H9 (cell line): ENCODE results near the gene TREM1. TPM values are rescaled to one million over a fixed set of nuclear protein-coding genes. Genes with fewer than 3 reads are reported as not detected.

Source experiments
- DNase-seq: peaks from one replicate; pipeline ENCODE4 v3.0.0-alpha.2; 2017
- H2AFZ ChIP-seq: one replicate; pipeline ENCODE4 v1.6.1; 2013; ENCODE audit warnings: mild to moderate bottlenecking, low read length, control low read depth, moderate library complexity
- H2AK5ac ChIP-seq: 2 replicates; pipeline ENCODE4 v1.6.1; 2013; ENCODE audit warnings: low read length, control low read depth, mixed read lengths; ENCODE audit not compliant: insufficient read length
- H2BK120ac ChIP-seq: one replicate; pipeline ENCODE4 v1.6.1; 2013; ENCODE audit warnings: low read depth, mild to moderate bottlenecking, low read length, control low read depth, inconsistent platforms; ENCODE audit not compliant: poor library complexity, severe bottlenecking
- H2BK12ac ChIP-seq: 2 replicates; pipeline ENCODE4 v1.6.1; 2013; ENCODE audit warnings: low read length, control low read depth, mixed read lengths, low read depth; ENCODE audit not compliant: insufficient read length
- H2BK15ac ChIP-seq: 2 replicates; pipeline ENCODE4 v1.6.1; 2013; ENCODE audit warnings: low read depth, low read length, control low read depth
- H2BK20ac ChIP-seq: one replicate; pipeline ENCODE4 v1.6.1; 2013; ENCODE audit warnings: low read depth, mild to moderate bottlenecking, low read length, control low read depth, inconsistent platforms; ENCODE audit not compliant: poor library complexity, severe bottlenecking
- H2BK5ac ChIP-seq: 2 replicates; pipeline ENCODE4 v1.6.1; 2013; ENCODE audit warnings: low read length, control low read depth, mixed read lengths; ENCODE audit not compliant: insufficient read length
- H3K14ac ChIP-seq: 2 replicates; pipeline ENCODE4 v1.6.1; 2013; ENCODE audit warnings: low read length, control low read depth; ENCODE audit not compliant: insufficient read depth
- H3K18ac ChIP-seq: 2 replicates; pipeline ENCODE4 v1.6.1; 2013; ENCODE audit warnings: low read depth, mild to moderate bottlenecking, mixed read lengths, low read length, control low read depth; ENCODE audit not compliant: insufficient read length
- H3K23ac ChIP-seq: 2 replicates; pipeline ENCODE4 v1.6.1; 2013; ENCODE audit warnings: low read length, control low read depth, mixed read lengths, low read depth; ENCODE audit not compliant: insufficient read length
- H3K23me2 ChIP-seq: 2 replicates; pipeline ENCODE4 v1.6.1; 2013; ENCODE audit warnings: low read depth, mild to moderate bottlenecking, mixed read lengths, low read length, control low read depth; ENCODE audit not compliant: insufficient read length, poor library complexity, severe bottlenecking
- H3K27ac ChIP-seq: 2 replicates; pipeline ENCODE4 v1.5.1; 2013; ENCODE audit warnings: low read length, control low read depth, mixed read lengths, low read depth; ENCODE audit not compliant: insufficient read length
- H3K27me3 ChIP-seq: 2 replicates; pipeline ENCODE4 v1.6.1; 2013; ENCODE audit warnings: low read length, control low read depth, inconsistent platforms; ENCODE audit not compliant: insufficient read depth
- H3K4ac ChIP-seq: 2 replicates; pipeline ENCODE4 v1.6.1; 2013; ENCODE audit warnings: low read depth, mild to moderate bottlenecking, control low read depth, inconsistent platforms, low read length, moderate library complexity
- H3K4me1 ChIP-seq: 2 replicates; pipeline ENCODE4 v1.6.1; 2013; ENCODE audit warnings: low read length, control low read depth, inconsistent platforms; ENCODE audit not compliant: insufficient read depth
- H3K4me2 ChIP-seq: 2 replicates; pipeline ENCODE4 v1.6.1; 2013; ENCODE audit warnings: low read length, control low read depth, mixed read lengths; ENCODE audit not compliant: insufficient read length, insufficient read depth
- H3K56ac ChIP-seq: 2 replicates; pipeline ENCODE4 v1.6.1; 2013; ENCODE audit warnings: low read depth, mild to moderate bottlenecking, mixed read lengths, low read length, control low read depth; ENCODE audit not compliant: insufficient read length
- H3K79me1 ChIP-seq: 2 replicates; pipeline ENCODE4 v1.6.1; 2013; ENCODE audit warnings: low read depth, mild to moderate bottlenecking, moderate library complexity, low read length, control low read depth, inconsistent platforms; ENCODE audit not compliant: insufficient read depth, poor library complexity, severe bottlenecking
- H3K79me2 ChIP-seq: 2 replicates; pipeline ENCODE4 v1.6.1; 2013; ENCODE audit warnings: low read length, control low read depth, inconsistent platforms; ENCODE audit not compliant: insufficient read depth
- H3K9ac ChIP-seq: 2 replicates; pipeline ENCODE4 v1.6.1; 2013; ENCODE audit warnings: low read length, control low read depth, mixed read lengths; ENCODE audit not compliant: insufficient read length; ENCODE audit errors: extremely low read depth
- H3K9me3 ChIP-seq: one replicate; pipeline ENCODE4 v1.6.1; 2013; ENCODE audit warnings: low read depth, low read length, inconsistent platforms; ENCODE audit not compliant: control insufficient read depth
- H3T11ph ChIP-seq: one replicate; pipeline ENCODE4 v1.6.1; 2013; ENCODE audit warnings: mild to moderate bottlenecking, low read length, control low read depth, inconsistent platforms
- H4K20me1 ChIP-seq: one replicate; pipeline ENCODE4 v1.6.1; 2013; ENCODE audit not compliant: control insufficient read depth, insufficient read length, insufficient read depth
- H4K5ac ChIP-seq: 2 replicates; pipeline ENCODE4 v1.6.1; 2013; ENCODE audit warnings: low read depth, mild to moderate bottlenecking, mixed read lengths, low read length, control low read depth; ENCODE audit not compliant: insufficient read length
- H4K8ac ChIP-seq: replicated peaks from 2 replicates; pipeline ENCODE4 v1.6.1; 2013; ENCODE audit warnings: low read length, control low read depth, mixed read lengths, low read depth; ENCODE audit not compliant: insufficient read length
- H4K91ac ChIP-seq: 2 replicates; pipeline ENCODE4 v1.6.1; 2013; ENCODE audit warnings: low read depth, mild to moderate bottlenecking, moderate library complexity, mixed read lengths, low read length, control low read depth; ENCODE audit not compliant: insufficient read length
- H3K27ac Mint-ChIP-seq, 3 experiments: 2 replicates in 2 of 3; 3 replicates in 1 of 3; pipeline ENCODE4 v1.8.0; 2020 to 2021; ENCODE audit warnings: mixed read lengths in 3 of 3, mild to moderate bottlenecking in 1 of 3, moderate library complexity in 1 of 3
- H3K27me3 Mint-ChIP-seq: 2 replicates; pipeline ENCODE4 v1.8.0; 2021; ENCODE audit warnings: low read depth, mild to moderate bottlenecking, moderate library complexity, mixed read lengths
- H3K36me3 Mint-ChIP-seq, 3 experiments: 2 replicates in 2 of 3; 3 replicates in 1 of 3; pipeline ENCODE4 v1.8.0; 2020 to 2021; ENCODE audit warnings: low read depth in 3 of 3, mixed read lengths in 3 of 3; ENCODE audit not compliant: insufficient read depth in 1 of 3
- H3K4me1 Mint-ChIP-seq, 2 experiments: 2 replicates each; pipeline ENCODE4 v1.8.0; 2020; ENCODE audit warnings: mixed read lengths in 2 of 2
- H3K4me3 Mint-ChIP-seq, 2 experiments: 2 replicates in 1 of 2; 3 replicates in 1 of 2; pipeline ENCODE4 v1.8.0; 2020 to 2021; ENCODE audit warnings: mild to moderate bottlenecking in 2 of 2, mixed read lengths in 2 of 2, moderate library complexity in 1 of 2
- H3K9me3 Mint-ChIP-seq, 2 experiments: 2 replicates in 1 of 2; 3 replicates in 1 of 2; pipeline ENCODE4 v1.8.0; 2020; ENCODE audit warnings: mild to moderate bottlenecking in 2 of 2, mixed read lengths in 2 of 2, moderate library complexity in 1 of 2
- WGBS: extraction: QIAGEN DNeasy Blood & Tissue Kit; methylation state at CpG from one replicate; pipeline ENCODE4 v1.1.7; 2013; ENCODE audit warnings: missing lambda C conversion rate, low lambda C conversion rate, mixed read lengths; ENCODE audit not compliant: insufficient read length; ENCODE audit errors: extremely low coverage; 5-methylcytosine and 5-hydroxymethylcytosine counted together
- total RNA-seq: library from RNA; stranded (reverse); gene quantifications from 2 replicates; pipeline ENCODE4 v1.2.1, GENCODE V29; 2021
- TF ChIP-seq, protein P1 (sequence below): fragments of 200-600 bp; sonication (generic); conservative IDR thresholded peaks from 3 replicates; pipeline ENCODE4 v1.8.0; 2021; ENCODE audit warnings: antibody characterized with exemption, mild to moderate bottlenecking

Gene TREM1
- total RNA-seq, 1 experiment from 2014 or later: not detected

DNA sequence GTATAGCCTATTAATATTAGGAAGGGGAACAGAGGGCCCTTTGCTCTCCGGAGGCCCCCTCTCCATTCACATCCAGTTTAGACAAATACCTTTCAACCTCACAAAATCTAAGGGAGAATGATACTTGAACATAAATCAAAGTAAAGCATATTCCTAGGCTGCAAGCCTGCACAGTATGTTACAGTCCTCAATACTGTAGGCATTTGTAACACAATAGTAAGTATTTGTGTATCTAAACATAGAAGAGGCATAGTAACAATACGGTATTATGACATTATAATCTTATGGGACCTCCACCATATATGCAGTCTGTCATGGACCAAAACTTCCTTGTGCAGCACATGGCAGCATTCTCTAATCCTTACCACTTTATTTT is 2.3 kb upstream of the TREM1 start:
- no peak overlapping the region for H3T11ph ChIP-seq
- no peak overlapping the region for H3K56ac ChIP-seq
- H3K14ac ChIP-seq: no peak overlapping the region
- no peak overlapping the region for H2BK12ac ChIP-seq
- H3K23me2 ChIP-seq: no peaks in the 10 kb centered on the region
- DNase-seq: no peak
- no peak overlapping the region for H3K27ac ChIP-seq
- no peak overlapping the region for H3K9ac ChIP-seq
- TF ChIP-seq, protein P1, sequence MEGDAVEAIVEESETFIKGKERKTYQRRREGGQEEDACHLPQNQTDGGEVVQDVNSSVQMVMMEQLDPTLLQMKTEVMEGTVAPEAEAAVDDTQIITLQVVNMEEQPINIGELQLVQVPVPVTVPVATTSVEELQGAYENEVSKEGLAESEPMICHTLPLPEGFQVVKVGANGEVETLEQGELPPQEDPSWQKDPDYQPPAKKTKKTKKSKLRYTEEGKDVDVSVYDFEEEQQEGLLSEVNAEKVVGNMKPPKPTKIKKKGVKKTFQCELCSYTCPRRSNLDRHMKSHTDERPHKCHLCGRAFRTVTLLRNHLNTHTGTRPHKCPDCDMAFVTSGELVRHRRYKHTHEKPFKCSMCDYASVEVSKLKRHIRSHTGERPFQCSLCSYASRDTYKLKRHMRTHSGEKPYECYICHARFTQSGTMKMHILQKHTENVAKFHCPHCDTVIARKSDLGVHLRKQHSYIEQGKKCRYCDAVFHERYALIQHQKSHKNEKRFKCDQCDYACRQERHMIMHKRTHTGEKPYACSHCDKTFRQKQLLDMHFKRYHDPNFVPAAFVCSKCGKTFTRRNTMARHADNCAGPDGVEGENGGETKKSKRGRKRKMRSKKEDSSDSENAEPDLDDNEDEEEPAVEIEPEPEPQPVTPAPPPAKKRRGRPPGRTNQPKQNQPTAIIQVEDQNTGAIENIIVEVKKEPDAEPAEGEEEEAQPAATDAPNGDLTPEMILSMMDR: no peak
- WGBS: no CpG with 5 or more reads among the region's 2 CpGs
- no peak overlapping the region for H2BK5ac ChIP-seq
- H4K91ac ChIP-seq: no peak overlapping the region
- no peak overlapping the region for H2BK20ac ChIP-seq
- no peak overlapping the region for H4K8ac ChIP-seq
- H3K27me3 ChIP-seq: peaks cover 6% of the 10 kb centered on the region; the same call in 1 of the 2 replicates
- Mint-ChIP-seq H3K9me3 (no peaks in the 10 kb centered on the region), H3K36me3 (no peaks in the 10 kb centered on the region), H3K4me1 (peaks cover 32 to 34% of the 10 kb centered on the region in 2 experiments), H3K27me3 (peaks cover 36% of the 10 kb centered on the region), H3K4me3 (no peak overlapping the region), H3K27ac (no peak overlapping the region)
- no peak overlapping the region for H2AK5ac ChIP-seq
- no peaks in the 10 kb centered on the region for H3K79me1 ChIP-seq
- H3K4me2 ChIP-seq: no peak overlapping the region
- H2AFZ ChIP-seq: no peak overlapping the region
- H3K23ac ChIP-seq: no peak overlapping the region
- H3K9me3 ChIP-seq: no peaks in the 10 kb centered on the region
- H3K79me2 ChIP-seq: no peaks in the 10 kb centered on the region
- no peak overlapping the region for H3K4ac ChIP-seq
- no peak overlapping the region for H2BK15ac ChIP-seq
- no peaks in the 10 kb centered on the region for H4K20me1 ChIP-seq
- no peak overlapping the region for H2BK120ac ChIP-seq
- H3K4me1 ChIP-seq: no peaks in the 10 kb centered on the region
- H4K5ac ChIP-seq: no peak overlapping the region
- H3K18ac ChIP-seq: no peak overlapping the region
